CD4-positive, alpha-beta T cell treated with Interleukin-6 at 100 ng/mL for 8 hours (primary cell): ENCODE measurements around the gene CNDP1.

Source experiments
- DNase-seq: peaks from one replicate; pipeline ENCODE4 v3.0.0-alpha.2; 2020; ENCODE audit warnings: mixed read lengths, low spot score

The CNDP1 gene

GRCh38 chr18:74587441-74587840, 53.1 kb downstream of the CNDP1 start:
- no peak for DNase-seq

GRCh38 chr18:74589021-74589420, 54.7 kb downstream of the CNDP1 start:
- no peak for DNase-seq

GRCh38 chr18:74589811-74590210, 55.5 kb downstream of the CNDP1 start:
- no peak for DNase-seq

GRCh38 chr18:74590671-74591070, 56.4 kb downstream of the CNDP1 start:
- no peak for DNase-seq

- no peak for DNase-seq
These were observed 61.1 kb downstream of the CNDP1 start for GRCh38 chr18:74595431-74595830.

- peak; percentile 48 for DNase-seq
These were observed 62.8 kb downstream of the CNDP1 start for GRCh38 chr18:74597034-74597661.

GRCh38 chr18:74597662-74598349, 63.5 kb downstream of the CNDP1 start, which contains the start of gene ZNF407:
Gene ZNF407, plus strand, starts transcription at chr18:74597870. Its CDS starts 33,150 bp downstream, at chr18:74631020.
- DNase-seq = peak; percentile 83

GRCh38 chr18:74598350-74599001, 64.2 kb downstream of the CNDP1 start:
- DNase-seq = peak; percentile 55

- DNase-seq = no peak
These were observed 70.1 kb downstream of the CNDP1 start for GRCh38 chr18:74604361-74604760.

- no peak for DNase-seq
These were observed 70.5 kb downstream of the CNDP1 start for GRCh38 chr18:74604774-74605173.

- DNase-seq = no peak
These were observed 74.4 kb downstream of the CNDP1 start for GRCh38 chr18:74608681-74609080.

GRCh38 chr18:74609535-74609934, 75.2 kb downstream of the CNDP1 start:
- no peak for DNase-seq

- DNase-seq = no peak
These were observed 75.8 kb downstream of the CNDP1 start for GRCh38 chr18:74610051-74610615.

GRCh38 chr18:74610860-74611259, 76.6 kb downstream of the CNDP1 start:
- no peak for DNase-seq

GRCh38 chr18:74611765-74612164, 77.5 kb downstream of the CNDP1 start:
- no peak for DNase-seq

GRCh38 chr18:74613381-74613780, 79.1 kb downstream of the CNDP1 start:
- DNase-seq = no peak

- no peak for DNase-seq
These were observed 82.2 kb downstream of the CNDP1 start for GRCh38 chr18:74616494-74616893.

GRCh38 chr18:74617486-74617885, 83.2 kb downstream of the CNDP1 start:
- DNase-seq = no peak

- no peak for DNase-seq
These were observed 87.8 kb downstream of the CNDP1 start for GRCh38 chr18:74622072-74622471.

GRCh38 chr18:74623047-74623816, 88.9 kb downstream of the CNDP1 start:
- peak; percentile 22 for DNase-seq

GRCh38 chr18:74624466-74624865, 90.2 kb downstream of the CNDP1 start:
- DNase-seq = no peak

GRCh38 chr18:74625157-74625556, 90.9 kb downstream of the CNDP1 start:
- DNase-seq = no peak
